Measurements from ENCODE around the gene LYSMD4. TPM values are rescaled to one million over a fixed set of nuclear protein-coding genes. Genes with fewer than 3 reads are reported as not detected.
"Not testable (repeated sequence)": the region's sequence is repeated elsewhere in the genome, so short reads cannot be mapped to it uniquely, and the experiment has no call there.

The LYSMD4 gene
- total RNA-seq, 4 donors from 2014 or later = 1.5 to 19.2 (median 15.5) TPM

- intact Hi-C loops (cut with DNase I; ENCODE audit: low total_unique reads) (no loop called here), in situ Hi-C loops (cut with MboI; ENCODE audit: low pct_ligation_motif_present in 1 of 4, low pct_unique_long_range_greater_than_20kb in 1 of 4, low sequenced_read_pairs in 3 of 4) (no loop called here)
- DNase-seq = no peak
- Histone ChIP-seq H3K27ac (no peak overlapping the region), H3K4me1 (no peaks in the 10 kb centered on the region), H3K27me3 (no peaks in the 10 kb centered on the region), H3K36me3 (no peaks in the 10 kb centered on the region), H3K9me3 (no peaks in the 10 kb centered on the region), H3K4me3 (no peak overlapping the region)
- TF ChIP-seq POLR2AphosphoS5 (IDR thresholded peaks at IDR 0.05) = no peak
- 100% methylated on average over 1 of the region's 1 CpG for WGBS, 2 donors (ENCODE audit: low coverage in 1 of 2)
Observed at GRCh38 chr15:99762288-99762687, 29.1 kb upstream of the LYSMD4 start.

- in situ Hi-C loops (cut with MboI; ENCODE audit: low pct_ligation_motif_present in 1 of 4, low pct_unique_long_range_greater_than_20kb in 1 of 4, low sequenced_read_pairs in 3 of 4) = no loop called here
- Histone ChIP-seq H3K36me3 (no peaks in the 10 kb centered on the region), H3K27me3 (no peaks in the 10 kb centered on the region), H3K4me1 (no peaks in the 10 kb centered on the region), H3K9me3 (no peaks in the 10 kb centered on the region), H3K27ac (no peak overlapping the region), H3K4me3 (no peak overlapping the region)
- WGBS, 2 donors (ENCODE audit: low coverage in 1 of 2) = 8 to 14% methylated on average over 4 to 7 of the region's 7 CpGs
- TF ChIP-seq, protein P1, sequence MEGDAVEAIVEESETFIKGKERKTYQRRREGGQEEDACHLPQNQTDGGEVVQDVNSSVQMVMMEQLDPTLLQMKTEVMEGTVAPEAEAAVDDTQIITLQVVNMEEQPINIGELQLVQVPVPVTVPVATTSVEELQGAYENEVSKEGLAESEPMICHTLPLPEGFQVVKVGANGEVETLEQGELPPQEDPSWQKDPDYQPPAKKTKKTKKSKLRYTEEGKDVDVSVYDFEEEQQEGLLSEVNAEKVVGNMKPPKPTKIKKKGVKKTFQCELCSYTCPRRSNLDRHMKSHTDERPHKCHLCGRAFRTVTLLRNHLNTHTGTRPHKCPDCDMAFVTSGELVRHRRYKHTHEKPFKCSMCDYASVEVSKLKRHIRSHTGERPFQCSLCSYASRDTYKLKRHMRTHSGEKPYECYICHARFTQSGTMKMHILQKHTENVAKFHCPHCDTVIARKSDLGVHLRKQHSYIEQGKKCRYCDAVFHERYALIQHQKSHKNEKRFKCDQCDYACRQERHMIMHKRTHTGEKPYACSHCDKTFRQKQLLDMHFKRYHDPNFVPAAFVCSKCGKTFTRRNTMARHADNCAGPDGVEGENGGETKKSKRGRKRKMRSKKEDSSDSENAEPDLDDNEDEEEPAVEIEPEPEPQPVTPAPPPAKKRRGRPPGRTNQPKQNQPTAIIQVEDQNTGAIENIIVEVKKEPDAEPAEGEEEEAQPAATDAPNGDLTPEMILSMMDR (IDR thresholded peaks at IDR 0.05) = peak; percentile 67 to 85 (median 81)
- TF ChIP-seq EP300 (IDR thresholded peaks at IDR 0.05; ENCODE audit: low read depth) = no peak
- peak; percentile 32 for DNase-seq
- intact Hi-C loops (cut with DNase I; ENCODE audit: low total_unique reads) = no loop called here
Observed at GRCh38 chr15:99755692-99756409, 22.6 kb upstream of the LYSMD4 start.

DNA sequence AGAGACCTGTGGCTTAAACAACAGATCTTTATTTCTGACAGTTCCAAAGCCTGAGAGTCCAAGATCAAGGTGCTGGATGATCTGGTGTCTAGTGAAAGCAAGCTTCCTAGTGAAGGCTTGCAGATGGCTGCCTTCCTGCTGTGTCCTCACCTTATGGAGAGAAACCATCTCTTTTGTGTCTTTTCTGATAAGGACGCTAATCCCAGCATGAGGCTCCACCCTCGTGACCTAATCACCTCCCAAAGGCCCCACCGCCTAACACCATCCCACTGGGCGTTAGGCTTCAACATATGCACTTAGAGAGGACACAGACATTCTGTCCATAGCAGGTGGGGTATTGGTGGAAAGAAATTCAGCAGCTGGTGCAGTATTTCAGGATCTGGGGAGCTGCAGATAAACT lies 19.8 kb upstream of the LYSMD4 start:
- no peaks in the 10 kb centered on the region for H3K4me1 ChIP-seq
- no peaks in the 10 kb centered on the region for H3K36me3 ChIP-seq
- no peak overlapping the region for H3K4me3 ChIP-seq
- in situ Hi-C loops (cut with MboI; ENCODE audit: low pct_ligation_motif_present in 1 of 4, low pct_unique_long_range_greater_than_20kb in 1 of 4, low sequenced_read_pairs in 3 of 4) = no loop called here
- no peak for TF ChIP-seq POLR2AphosphoS5 (IDR thresholded peaks at IDR 0.05)
- TF ChIP-seq EP300 (IDR thresholded peaks at IDR 0.05; ENCODE audit: low read depth) = no peak
- TF ChIP-seq, protein P1 (IDR thresholded peaks at IDR 0.05) = no peak
- TF ChIP-seq POLR2A (IDR thresholded peaks at IDR 0.05) = no peak
- intact Hi-C loops (cut with DNase I; ENCODE audit: low total_unique reads) = no loop called here
- 80 to 87% methylated on average over 1 to 4 of the region's 4 CpGs for WGBS, 2 donors (ENCODE audit: low coverage in 1 of 2)
- no peaks in the 10 kb centered on the region for H3K27me3 ChIP-seq
- no peak overlapping the region for H3K27ac ChIP-seq
- no peaks in the 10 kb centered on the region for H3K9me3 ChIP-seq
- no peak for DNase-seq

DNA sequence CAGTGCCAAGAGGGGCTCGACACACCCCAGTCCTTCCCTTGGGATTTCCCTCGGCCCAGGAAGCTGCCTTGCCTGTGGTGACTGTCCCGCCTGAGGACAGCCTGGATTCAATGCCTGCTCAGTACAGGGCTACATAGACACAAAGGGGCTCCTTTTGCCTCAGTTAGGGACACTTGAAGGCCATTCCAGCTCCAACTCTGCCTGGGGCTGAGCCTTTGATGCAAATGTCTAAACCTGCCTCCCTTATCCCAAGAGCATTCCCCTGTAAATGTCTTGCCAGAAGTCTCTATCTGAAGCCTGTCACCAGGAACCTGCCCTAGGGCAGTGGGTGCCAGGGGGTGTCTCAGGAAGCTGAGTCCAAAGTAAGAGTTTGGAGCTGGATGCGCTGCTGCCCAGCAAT lies 19.3 kb upstream of the LYSMD4 start:
- Histone ChIP-seq H3K36me3 (no peaks in the 10 kb centered on the region), H3K4me3 (no peak overlapping the region), H3K4me1 (no peaks in the 10 kb centered on the region), H3K27ac (no peak overlapping the region), H3K27me3 (no peaks in the 10 kb centered on the region), H3K9me3 (no peaks in the 10 kb centered on the region)
- no peak for DNase-seq
- in situ Hi-C loops (cut with MboI; ENCODE audit: low pct_ligation_motif_present in 1 of 4, low pct_unique_long_range_greater_than_20kb in 1 of 4, low sequenced_read_pairs in 3 of 4) = no loop called here
- WGBS, 2 donors (ENCODE audit: low coverage in 1 of 2) = 89% methylated on average over 4 of the region's 4 CpGs; no CpG with 5 or more reads in 1 of the 2 donors
- no peak for TF ChIP-seq EP300 (IDR thresholded peaks at IDR 0.05; ENCODE audit: low read depth)
- TF ChIP-seq POLR2AphosphoS5 (IDR thresholded peaks at IDR 0.05) = no peak
- TF ChIP-seq, protein P1 (IDR thresholded peaks at IDR 0.05) = no peak
- no peak for TF ChIP-seq POLR2A (IDR thresholded peaks at IDR 0.05)
- intact Hi-C loops (cut with DNase I; ENCODE audit: low total_unique reads) = no loop called here

GRCh38 chr15:99750326-99750725 lies 17.1 kb upstream of the LYSMD4 start:
- H3K9me3 ChIP-seq; H3K27ac ChIP-seq; in situ Hi-C loops (cut with MboI; ENCODE audit: low pct_ligation_motif_present in 1 of 4, low pct_unique_long_range_greater_than_20kb in 1 of 4, low sequenced_read_pairs in 3 of 4): not testable (repeated sequence)

More at GRCh38 chr15:99750326-99750725, 17.1 kb upstream of the LYSMD4 start:
- H3K4me1 ChIP-seq; DNase-seq; H3K4me3 ChIP-seq; intact Hi-C loops (cut with DNase I; ENCODE audit: low total_unique reads); H3K36me3 ChIP-seq; H3K27me3 ChIP-seq: not testable (repeated sequence)
- WGBS, 2 donors (ENCODE audit: low coverage in 1 of 2) = 68 to 94% methylated on average over 4 to 11 of the region's 11 CpGs
